ACHN (cell line): ENCODE results near the gene PPFIBP2.

Experiments used
- DNase-seq: peaks from one replicate; pipeline ENCODE4 v3.0.0-alpha.2; 2015
- in situ Hi-C: cut with HindIII; loops from 2 replicates; pipeline ENCODE4 v1.10.0; 2017; ENCODE audit warnings: low sequenced_read_pairs, low pct_ligation_motif_present, low pct_unique_long_range_greater_than_20kb

Gene PPFIBP2

DNA sequence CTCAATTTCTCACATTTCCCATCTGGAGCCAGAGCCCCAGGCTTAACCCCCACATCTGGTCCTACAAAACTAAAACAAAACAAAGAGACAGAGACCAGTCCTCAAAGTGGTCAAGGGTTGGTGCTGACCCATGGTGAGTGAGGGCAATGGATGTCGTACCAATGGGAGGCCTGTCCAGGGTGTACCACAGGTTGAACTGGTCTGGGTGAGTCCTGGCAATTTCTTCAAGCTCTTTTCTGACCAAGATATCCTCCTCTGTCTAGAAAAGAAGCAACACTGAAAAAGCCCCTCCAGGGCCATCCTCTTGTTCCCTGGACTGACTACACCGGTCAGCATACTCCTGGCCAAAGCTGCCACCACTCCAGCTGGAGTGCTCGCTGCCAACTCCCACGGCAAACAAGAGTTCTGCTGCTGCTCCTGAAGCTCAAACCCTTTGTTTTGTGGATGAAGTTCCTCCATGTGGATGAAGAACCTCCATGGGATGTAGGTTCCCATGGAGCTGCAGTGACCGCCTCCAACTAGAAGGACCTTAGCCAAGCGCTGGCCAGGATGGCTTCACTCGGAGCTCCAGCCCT is 152.6 kb downstream of the PPFIBP2 start:
- no peak for DNase-seq
- in situ Hi-C loops, result no loop called here

DNA sequence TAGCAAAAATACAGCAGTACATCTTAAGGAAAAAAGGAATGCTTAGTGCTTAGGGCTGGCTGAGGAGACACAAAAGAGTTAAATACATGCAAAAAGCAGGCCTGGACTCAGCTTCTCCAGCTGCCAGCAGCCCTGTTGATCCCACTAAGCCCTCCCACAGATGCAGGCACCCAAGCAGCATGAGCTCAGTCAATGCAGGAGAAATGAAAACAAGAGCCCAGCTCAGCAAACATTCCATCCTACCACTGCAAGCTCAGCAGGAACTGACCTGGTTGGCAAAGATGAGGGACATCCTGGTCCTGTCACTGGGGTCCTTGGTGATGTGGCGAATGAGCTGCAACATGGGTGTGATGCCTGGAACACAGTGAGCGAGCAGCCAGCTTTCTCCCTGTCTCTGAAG is 153.7 kb downstream of the PPFIBP2 start:
- no peak for DNase-seq
- in situ Hi-C loops, result no loop called here

DNA sequence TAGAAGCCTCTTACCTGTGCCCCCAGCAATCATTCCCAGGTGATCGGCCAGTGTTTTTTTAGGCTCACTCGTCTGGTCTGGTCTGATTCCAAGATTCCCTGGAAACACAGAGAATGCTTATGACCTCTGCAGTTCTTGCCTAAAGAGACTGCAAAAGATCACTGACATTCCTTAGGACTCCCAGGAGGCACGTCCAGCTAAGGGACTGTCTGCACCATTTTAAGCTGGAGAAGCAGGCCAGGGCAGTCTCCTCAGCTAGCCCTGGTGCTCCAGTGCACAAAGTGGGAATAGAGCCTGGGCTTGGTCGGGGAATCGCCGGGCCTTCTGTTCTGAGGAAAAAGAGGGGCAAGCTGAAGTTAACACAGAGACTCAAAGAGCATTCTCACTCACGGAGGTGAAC is 154.7 kb downstream of the PPFIBP2 start:
- in situ Hi-C loops, result no loop called here
- DNase-seq, result no peak

DNA sequence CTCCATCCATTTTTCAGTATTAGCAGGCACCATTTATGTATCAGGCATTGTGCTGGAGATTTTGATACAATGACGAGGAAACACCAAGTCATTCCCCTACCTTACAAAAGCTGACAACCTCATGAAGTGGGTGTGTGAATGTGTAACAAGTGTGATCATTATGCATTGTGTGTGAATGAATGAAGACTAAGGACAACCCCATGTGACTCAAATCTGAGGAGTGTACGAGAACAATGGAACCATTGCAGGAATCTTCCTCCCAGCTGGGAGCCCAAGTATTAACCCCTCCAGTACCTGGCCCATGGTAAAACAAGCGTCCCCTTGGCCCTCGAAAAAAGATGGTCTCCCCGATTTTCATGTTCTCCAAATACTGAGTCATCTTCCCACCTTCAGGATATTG is 155.1 kb downstream of the PPFIBP2 start:
- DNase-seq, result no peak
- in situ Hi-C loops, result no loop called here

DNA sequence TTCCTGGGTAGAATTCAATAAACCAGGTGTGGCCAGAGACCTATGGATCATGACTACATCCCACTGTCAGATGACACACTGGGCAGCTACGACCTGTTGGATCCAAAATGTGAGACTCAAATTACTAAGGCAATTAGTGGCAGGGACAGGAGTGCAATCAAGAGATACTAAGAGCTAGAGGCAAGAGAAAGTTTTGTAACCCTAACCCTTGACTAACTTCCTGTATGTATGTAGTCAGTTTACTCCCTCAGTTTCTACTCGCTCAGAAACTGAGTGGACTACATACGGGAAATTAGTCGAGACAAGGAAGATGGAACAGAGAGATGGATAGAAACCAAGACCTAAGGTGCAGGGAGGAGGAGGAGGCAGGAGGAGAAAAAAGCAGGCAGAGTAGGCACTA is 156.8 kb downstream of the PPFIBP2 start:
- in situ Hi-C loops, result no loop called here
- DNase-seq, result no peak

DNA sequence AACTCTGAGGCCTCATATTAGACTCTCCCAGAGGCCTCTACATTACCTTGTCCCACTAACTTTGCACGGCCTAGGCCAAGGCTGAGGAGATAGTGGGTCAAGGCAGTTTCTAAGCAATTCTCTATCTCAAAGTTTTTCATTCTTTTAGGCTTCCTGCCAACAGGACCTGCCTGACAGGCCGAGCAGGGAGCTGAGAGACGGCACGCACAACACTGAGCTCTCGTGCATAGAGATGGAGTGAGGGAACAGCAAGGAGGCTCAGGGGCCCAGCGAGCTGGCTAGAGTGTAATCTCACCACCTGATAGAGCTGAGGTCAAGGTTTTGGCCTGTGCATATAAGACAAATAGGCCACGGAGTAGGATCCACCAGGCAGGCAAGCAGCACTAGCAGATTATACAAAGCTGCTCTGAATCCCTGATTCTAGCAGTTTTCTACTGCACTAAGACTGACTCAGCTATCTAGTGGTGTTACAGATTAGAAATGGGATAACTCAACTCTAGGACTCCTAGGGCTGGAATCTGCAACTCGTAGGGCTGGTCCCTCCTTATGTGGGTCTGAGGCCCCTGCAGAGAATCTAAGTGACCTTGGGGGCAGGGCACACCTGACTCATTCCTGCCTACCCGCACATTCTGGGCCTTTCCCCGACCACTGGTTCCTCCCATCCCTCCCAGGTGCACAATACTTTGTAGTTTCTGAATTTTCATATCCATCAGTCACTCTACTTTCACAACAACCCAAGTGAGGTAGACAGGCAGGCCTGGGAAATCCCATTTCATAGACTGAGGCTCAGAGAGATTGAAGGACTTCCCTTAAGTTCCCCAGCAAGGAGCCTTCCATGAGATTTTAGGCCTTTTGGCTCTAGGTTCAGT is 157.8 kb downstream of the PPFIBP2 start:
- DNase-seq, result no peak
- in situ Hi-C loops, result no loop called here

DNA sequence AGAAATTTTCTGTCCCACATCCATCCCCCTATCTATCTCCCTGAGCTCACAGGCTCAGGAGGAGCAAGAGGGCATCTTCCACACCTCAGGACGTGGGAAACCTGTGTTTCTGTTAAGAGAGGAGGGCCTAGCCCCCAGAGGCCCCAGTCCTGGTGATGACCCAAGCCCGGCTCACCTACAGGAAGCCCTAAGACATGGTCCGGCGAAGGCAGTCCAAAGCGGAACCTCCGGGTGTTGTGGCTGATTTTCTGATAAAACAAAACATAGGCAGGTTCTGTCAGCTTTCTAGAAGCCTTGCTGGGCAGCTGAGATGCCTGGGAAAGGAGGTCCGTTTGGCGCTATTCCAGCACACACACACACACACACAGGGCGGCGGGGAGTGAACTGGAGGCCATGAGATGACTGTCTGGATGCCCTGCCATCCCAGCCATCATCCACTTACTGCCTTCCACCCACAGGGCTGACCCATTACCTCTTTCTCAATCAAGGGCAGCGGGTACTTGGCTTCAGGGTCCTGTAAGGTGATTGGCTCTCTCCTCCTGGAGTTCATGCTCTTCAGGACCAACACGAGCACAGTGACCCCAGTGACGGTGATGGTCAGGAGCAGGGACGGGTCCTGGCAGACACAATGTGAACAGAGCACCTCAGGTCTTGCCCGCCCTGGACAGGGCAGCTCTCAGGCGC is 158.6 kb downstream of the PPFIBP2 start:
- in situ Hi-C loops, result no loop called here
- DNase-seq, result no peak

DNA sequence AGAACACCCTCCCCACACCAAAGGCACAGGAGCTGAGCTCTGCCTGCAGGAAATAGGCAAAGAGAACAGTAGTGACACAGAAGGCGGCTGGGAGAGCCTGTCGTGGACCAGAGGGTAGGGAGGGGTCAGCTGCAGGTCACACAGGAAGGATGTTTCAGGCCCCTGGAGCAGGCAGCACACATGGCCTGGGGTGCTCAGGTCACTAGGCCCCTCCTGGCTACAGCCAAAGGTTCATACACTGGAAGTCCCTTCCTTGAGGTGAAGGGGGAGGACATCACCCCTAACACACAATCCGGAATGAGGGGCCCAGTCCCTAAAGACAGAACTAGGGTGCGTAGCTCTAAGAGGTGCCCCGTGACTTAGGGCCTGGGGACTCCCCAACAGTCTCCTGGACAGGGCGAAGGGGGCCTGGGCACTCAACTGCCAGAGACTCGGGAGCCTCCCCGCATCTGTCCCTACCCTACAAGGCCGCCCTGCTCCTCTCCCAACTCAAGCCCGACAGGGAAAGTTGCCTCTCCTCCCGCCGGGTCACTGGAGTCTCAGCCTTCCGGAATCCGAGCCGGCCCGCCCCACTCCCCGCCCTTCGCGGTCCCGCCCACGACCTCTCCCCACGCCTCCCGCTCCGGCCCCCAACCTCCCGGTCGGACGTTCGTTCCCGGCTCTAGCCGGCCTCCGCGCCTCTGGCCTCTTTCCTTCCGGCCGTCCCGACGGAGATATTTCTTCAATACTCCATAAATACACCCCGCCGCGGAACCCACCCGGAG is 159.3 kb downstream of the PPFIBP2 start, which contains the start of gene CYB5R2:
Gene CYB5R2 (minus strand): TSS at position 541 of the 764 bp plus-strand sequence. CDS start 675 bp downstream, outside the sequence.
- in situ Hi-C loops, result no loop called here
- DNase-seq, result peak; percentile 26

DNA sequence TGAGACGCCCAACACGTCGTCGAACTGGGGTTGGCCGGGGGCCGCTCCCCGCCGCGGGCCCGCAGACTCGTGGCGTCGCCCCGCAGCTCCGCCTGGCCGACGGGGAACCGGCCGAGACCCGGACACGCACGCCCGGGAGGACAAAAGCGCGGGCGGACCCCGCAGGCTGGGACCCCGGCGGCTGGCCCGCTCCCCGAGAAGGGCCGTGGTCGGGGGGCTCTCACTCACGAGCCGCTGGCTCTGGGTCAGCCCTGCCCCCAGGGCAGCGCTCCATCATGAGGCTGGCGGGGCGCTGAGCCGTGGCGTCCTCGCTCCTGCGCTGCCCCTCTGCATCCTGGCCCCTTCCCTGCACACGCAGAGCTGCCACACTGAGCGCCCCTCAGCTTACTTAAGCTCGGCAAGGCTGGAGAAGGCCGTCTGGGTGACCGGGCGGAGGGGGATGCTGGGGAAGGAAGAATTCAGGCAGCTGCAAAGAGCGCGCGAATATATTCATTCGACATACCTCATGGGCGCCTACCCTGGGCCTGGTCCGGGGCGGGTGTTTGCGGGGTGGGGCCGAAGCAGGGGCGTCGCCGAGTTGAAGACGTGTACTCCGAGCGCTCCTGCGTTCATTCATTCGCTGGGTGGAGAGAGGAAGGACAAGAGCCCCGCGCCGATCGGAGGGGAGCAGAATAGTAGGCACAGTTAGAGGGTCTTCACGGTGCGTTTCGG is 160.1 kb downstream of the PPFIBP2 start:
- DNase-seq, result no peak
- in situ Hi-C loops, result no loop called here

DNA sequence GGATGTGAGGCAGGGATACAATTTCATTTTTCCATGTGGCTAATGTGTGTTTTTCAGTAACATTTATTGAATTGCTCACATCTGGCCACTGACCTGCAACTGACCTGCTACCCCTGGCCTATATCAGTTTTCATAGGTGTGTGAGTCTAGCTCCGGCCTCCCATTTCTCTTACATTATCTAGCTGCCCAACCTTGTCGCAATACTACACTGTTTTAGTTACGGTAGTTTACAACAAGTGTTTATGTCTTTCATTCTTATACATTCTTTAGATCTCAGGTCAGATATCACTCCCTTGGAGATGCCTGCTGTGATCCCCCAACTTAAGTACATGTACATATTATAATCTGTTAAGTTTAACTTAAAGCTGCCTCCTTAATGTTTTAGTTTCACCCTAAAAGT is 161.8 kb downstream of the PPFIBP2 start:
- in situ Hi-C loops, result no loop called here
- DNase-seq, result no peak

DNA sequence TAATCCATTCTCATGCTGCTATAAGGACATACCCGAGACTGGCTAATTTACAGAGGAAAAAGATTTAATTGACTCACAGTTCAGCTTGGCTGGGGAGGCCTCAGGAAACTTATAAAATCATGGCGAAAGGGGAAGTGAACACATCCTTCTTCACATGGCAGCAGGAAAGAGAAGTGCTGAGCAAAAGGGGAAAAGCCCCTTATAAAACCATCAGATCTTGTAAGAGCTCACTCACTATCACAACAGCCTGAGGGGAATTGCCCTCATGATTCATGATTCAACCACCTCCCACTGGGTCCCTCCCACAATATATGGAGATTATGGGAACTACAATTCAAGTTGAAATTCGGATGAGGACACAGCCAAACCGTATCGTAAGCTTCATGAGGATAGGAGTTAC is 163.3 kb downstream of the PPFIBP2 start:
- DNase-seq, result no peak
- in situ Hi-C loops, result no loop called here

DNA sequence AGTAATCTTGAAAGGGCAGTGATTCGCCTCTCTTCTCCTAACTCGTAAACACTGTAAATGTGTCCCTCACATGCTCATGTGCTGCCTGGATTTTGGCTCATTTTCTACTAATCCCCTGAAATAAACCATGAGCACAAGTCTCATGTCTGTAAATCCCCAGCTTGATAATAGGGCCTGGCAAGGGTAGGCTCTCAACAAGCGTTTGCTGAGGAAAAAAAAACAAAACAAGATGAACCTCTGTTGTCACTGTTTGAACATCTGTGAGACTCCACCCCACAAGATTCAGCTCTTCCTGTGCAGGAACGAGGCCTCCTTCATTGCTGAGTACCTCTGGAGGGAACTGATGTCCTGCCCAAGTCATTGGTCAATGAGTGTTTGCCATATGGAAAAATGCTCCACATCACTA is 164.0 kb downstream of the PPFIBP2 start:
- in situ Hi-C loops, result no loop called here
- no peak for DNase-seq

DNA sequence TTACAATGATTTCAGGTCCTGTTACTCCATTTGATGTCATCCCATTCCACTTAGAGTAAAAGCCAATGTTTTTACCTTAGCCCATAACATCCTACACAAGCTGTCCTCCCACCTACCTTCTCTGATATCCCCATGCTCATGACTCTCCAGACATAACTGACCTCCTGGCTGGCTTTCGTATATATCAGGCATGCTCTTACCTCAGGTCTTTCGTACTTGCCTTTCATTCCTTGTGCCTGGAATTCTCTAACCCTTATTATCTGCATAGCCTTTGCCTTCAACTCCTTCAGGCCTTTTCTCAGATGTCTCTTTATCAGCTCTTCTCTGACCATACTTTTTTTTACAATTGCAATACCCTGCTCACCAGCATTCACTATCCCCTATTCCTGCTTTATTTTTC is 169.8 kb downstream of the PPFIBP2 start:
- in situ Hi-C loops, result no loop called here
- DNase-seq, result no peak

DNA sequence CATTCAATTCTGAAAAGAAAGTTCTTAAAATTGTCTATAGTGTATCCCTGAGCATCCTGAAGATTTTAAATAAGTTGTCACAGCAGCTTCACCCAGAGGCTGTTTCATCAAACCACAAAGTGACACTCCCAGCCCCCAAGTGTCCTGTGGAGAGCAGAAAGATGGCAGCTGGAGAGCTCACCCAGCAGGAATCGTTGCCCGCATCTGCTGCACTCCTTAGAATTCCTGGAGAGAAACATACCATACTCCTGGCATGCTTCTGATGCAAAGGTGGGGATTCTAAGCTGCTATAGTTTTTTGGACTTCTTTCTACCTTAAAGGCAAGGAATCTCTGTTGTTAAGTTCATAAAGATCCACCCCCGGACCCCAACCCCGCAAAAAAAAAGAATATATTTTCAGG is 173.0 kb downstream of the PPFIBP2 start:
- in situ Hi-C loops, result no loop called here

DNA sequence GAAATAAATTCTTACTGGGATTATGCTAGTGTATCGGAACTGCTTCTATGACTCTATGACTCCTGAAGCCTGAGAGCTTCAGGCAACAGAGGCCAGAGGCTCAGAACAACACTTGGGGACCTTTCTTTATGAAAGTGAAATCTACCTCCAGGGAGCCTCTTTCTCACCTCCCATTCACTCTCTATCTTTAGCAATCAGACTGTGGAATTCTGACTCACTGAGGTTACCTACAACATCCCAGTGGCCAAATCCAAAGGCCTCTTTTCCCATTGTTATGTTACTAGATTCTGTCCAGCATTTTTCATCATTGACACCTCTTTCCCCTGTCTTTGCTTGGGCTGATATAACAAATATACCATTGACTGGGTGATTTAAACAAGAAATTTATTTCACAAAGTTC is 173.6 kb downstream of the PPFIBP2 start:
- DNase-seq, result no peak
- in situ Hi-C loops, result no loop called here

More for the DNA sequence above, 173.0 kb downstream of the PPFIBP2 start:
- no peak for DNase-seq

DNA sequence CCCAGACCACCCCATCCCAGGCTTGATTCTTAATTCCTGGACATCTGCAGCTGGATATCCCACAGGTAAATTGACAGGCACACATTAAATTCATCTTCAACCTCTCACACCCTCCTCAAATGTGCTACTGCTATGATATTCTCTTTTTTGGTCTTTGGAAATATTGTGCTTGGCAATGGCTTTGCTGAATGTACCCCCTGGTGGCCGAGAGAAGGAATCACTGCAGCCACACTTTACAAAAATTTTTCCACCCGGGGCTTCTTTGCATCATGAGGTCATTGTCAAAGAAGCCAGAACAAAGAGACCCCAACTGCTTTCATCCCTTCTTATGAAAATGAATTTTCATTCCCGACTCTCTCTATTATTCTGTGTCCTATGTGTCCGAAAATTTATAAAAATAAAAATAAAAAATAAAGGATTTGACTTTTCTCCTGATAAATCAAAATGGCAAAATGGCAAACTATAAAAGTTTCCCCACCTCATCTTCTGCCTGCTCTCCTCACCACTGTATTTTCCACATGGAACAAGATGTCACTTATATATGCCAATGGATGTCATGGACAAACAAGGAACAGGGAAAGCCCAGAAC is 174.5 kb downstream of the PPFIBP2 start:
- DNase-seq, result peak; percentile 17
- in situ Hi-C loops, result no loop called here

DNA sequence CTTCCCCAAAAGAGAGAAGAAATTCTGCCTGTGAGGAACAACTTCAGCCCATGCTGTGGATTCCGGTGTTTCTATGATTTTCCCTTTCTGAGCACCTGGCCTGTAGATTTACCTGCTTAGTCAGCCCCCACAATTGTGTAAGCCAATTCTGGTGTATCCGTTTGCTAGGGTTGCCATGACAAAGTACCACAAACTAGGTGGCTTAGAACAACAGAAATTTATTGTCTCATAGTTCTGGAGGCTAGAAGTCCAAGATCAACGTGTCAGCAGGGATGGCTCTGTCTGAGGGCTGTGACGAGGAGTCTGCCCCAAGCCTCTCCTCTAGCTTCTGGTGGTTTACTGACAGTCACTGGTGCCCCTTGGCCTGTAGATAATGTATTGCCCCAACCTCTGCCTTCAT is 175.4 kb downstream of the PPFIBP2 start:
- no peak for DNase-seq
- in situ Hi-C loops, result no loop called here

DNA sequence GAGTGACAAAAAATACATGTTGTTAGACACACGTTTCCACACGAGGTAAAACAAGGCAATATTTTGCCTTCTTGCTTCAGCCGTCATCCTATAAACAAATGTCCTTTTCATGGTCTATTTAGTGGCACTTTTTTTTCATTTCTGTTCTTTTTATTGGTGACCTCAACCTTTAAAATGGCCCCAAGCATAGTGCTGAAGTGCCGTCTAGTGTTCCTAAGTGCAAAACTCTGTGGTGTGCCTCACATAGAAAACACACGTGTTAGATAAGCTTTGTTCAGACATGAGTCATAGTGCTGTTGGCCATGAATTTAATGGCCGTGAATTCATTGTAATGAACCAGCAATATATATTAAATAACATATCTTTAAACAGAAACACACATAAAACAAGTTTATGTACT is 176.8 kb downstream of the PPFIBP2 start:
- in situ Hi-C loops, result no loop called here
- no peak for DNase-seq
